BJ (cell line): Measurements from ENCODE around the gene LCE7A. TPM values are rescaled to one million over a fixed set of nuclear protein-coding genes. Genes with fewer than 3 reads are reported as not detected.

Experiments
- CTCF ChIA-PET: fragments of 350-600 bp; formaldehyde crosslinking; extraction: SDS; loops from one replicate; lab custom pipeline; 2021; ENCODE audit warnings: antibody characterized with exemption, inconsistent platforms; lab: Yijun Ruan, JAX
- POLR2A ChIA-PET: fragments of 300-600 bp; sonication (Branson Sonifier 250); formaldehyde crosslinking; extraction: SDS; loops from one replicate; lab custom pipeline; 2021; ENCODE audit warnings: antibody characterized with exemption; lab: Charles Lee
- DNase-seq: peaks from one replicate; pipeline ENCODE4 v3.0.0-alpha.2; 2011; ENCODE audit warnings: low read depth
- H3K27me3 ChIP-seq: 2 replicates; pipeline ENCODE4 v1.6.0; 2011; ENCODE audit warnings: low read length; ENCODE audit not compliant: control insufficient read depth, insufficient read depth
- H3K36me3 ChIP-seq: 2 replicates; pipeline ENCODE4 v1.5.1; 2011; ENCODE audit warnings: low read length; ENCODE audit not compliant: control insufficient read depth, insufficient read depth
- H3K4me3 ChIP-seq: 2 replicates; pipeline ENCODE4 v1.5.1; 2011; ENCODE audit warnings: low read depth, mild to moderate bottlenecking, control low read depth, low read length
- polyA plus RNA-seq: library from polyadenylated mRNA; depleted of rRNA; stranded (reverse); fragments of >200 nt; gene quantifications from 2 replicates; pipeline ENCODE4 v1.2.3, GENCODE V29; 2011; rRNA removed
- TF ChIP-seq, protein P1 (sequence below): IDR thresholded peaks from 2 replicates; pipeline ENCODE4 v1.5.1; 2011; ENCODE audit warnings: low read depth, mild to moderate bottlenecking, control low read depth, inconsistent platforms, low read length, moderate library complexity; ENCODE audit not compliant: insufficient read depth

The LCE7A gene
- polyA plus RNA-seq, 1 experiment: not detected

DNA sequence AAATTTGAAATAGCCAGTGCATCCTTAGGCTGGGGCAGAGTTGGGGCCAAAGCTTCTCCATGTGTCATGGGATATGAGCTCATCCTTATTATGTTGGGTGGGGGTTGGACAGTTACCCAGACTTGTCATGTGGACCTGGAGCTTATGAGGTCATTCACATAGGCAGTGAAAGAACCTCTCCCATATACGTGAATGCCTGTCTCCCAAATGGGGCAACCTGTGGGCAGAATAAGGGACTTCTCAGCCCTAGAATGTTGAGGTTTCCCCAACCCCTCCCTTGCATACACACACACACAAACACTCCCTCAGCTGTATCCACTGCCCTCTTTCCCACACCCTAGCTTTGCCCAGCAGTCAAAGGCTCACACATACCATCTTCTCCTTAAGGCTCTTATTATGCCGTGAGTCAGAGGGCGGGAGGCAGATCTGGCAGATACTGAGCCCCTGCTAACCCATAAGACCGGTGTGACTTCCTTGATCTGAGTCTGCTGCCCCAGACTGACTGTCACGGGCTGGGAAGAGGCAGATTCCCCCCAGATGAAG lies 46.3 kb downstream of the LCE7A start:
- Histone ChIP-seq H3K36me3 (no peaks in the 10 kb centered on the region), H3K4me3 (no peak overlapping the region), H3K27me3 (peaks cover 4% of the 10 kb centered on the region; the same call in 1 of the 2 replicates)
- ChIA-PET CTCF (interaction anchor here (0.7 kb wide), 1 partner anchor 17 kb away, joined by 3 read pairs; no protein-coding TSS in a partner anchor), POLR2A (no interaction called here)
- TF ChIP-seq, protein P1, sequence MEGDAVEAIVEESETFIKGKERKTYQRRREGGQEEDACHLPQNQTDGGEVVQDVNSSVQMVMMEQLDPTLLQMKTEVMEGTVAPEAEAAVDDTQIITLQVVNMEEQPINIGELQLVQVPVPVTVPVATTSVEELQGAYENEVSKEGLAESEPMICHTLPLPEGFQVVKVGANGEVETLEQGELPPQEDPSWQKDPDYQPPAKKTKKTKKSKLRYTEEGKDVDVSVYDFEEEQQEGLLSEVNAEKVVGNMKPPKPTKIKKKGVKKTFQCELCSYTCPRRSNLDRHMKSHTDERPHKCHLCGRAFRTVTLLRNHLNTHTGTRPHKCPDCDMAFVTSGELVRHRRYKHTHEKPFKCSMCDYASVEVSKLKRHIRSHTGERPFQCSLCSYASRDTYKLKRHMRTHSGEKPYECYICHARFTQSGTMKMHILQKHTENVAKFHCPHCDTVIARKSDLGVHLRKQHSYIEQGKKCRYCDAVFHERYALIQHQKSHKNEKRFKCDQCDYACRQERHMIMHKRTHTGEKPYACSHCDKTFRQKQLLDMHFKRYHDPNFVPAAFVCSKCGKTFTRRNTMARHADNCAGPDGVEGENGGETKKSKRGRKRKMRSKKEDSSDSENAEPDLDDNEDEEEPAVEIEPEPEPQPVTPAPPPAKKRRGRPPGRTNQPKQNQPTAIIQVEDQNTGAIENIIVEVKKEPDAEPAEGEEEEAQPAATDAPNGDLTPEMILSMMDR: no peak
- DNase-seq: peak; percentile 63

DNA sequence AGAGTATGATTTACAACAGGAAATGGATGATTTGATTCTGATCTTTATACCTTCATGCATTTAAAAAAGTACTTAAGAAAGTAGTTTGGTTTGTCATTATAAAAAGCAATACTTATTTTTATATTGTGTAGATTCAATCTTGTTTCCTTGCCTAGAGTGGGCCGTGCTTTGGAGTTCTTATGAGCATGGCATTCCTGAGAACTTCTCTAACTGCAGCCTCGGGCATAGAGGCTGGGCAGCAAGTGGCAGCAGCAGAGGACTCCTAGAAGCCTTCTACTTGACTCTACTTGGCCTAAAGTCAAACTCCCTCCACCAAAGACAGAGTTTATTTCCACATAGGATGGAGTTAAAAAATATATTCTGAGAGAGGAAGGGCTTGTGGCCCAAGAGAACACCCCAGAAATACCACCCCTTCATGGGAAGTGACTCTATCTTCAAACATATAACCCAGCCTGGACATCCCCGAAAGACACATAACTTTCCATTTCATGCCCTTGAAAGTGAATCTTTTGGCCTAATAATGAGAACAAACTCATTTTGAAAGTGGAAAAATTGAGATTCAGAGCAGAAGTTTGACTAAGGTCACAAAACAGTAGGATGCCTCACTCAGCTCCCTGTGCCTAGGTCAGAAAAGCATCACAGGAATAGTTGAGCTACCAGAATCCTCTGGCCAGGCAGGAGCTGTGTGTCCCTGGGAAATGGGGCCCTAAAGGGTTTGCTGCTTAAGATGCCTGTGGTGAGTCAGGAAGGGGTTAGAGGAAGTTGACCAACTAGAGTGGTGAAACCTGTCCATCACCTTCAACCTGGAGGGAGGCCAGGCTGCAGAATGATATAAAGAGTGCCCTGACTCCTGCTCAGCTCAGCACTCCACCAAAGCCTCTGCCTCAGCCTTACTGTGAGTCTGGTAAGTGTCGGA lies 48.1 kb downstream of the LCE7A start, which contains the start of gene IVL:
Gene IVL, plus strand, starts transcription at position 861 of the 916 bp plus-strand sequence. CDS start 1,252 bp downstream, outside the sequence.
- POLR2A ChIA-PET: no interaction called here
- Histone ChIP-seq H3K27me3 (peaks cover 6% of the 10 kb centered on the region; the same call in 1 of the 2 replicates), H3K4me3 (no peak within 1 kb of the TSS), H3K36me3 (no peaks in the 10 kb centered on the region)
- no peak for DNase-seq
- TF ChIP-seq, protein P1: no peak
- CTCF ChIA-PET: interaction anchor here (0.5 to 3.0 kb wide), 4 partner anchors 18 to 254 kb away, joined by 3 to 12 read pairs (median 8); no protein-coding TSS in a partner anchor

DNA sequence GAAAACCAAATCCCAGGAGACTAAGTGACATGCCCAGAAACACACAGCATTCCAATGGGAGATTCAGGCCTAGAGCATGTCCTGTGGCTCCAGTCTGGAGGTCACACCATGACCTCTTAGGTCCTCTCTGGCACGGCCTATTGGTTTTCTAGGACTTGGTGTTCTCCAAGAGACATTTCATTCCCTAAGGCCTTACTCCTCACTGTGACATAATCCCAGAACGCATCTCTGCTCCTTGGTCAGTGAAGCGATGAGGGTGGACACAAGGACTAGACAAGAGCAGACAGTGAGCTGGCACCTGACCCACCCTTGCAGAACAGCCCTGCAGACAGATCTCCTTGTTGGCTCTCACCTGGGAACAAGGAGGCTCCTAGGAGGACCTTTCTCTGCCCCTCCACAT lies 49.4 kb downstream of the LCE7A start:
- no peak for DNase-seq
- CTCF ChIA-PET: interaction anchor here (2.5 to 3.0 kb wide), 2 partner anchors 17 to 39 kb away, joined by 11 to 12 read pairs; no protein-coding TSS in a partner anchor
- POLR2A ChIA-PET: no interaction called here
- H3K27me3 ChIP-seq: peaks cover 6% of the 10 kb centered on the region; the same call in 1 of the 2 replicates
- H3K4me3 ChIP-seq: no peak overlapping the region
- TF ChIP-seq, protein P1: no peak
- no peaks in the 10 kb centered on the region for H3K36me3 ChIP-seq

Other genes starting within 250 kb of the LCE7A start
- gene LCE3B, start 246.2 kb upstream of the LCE7A start, polyA plus RNA-seq: not detected in 2 replicates
- not detected in 2 replicates for gene LCE3A, start 236.9 kb upstream of the LCE7A start, polyA plus RNA-seq
- gene LCE2D, start 196.6 kb upstream of the LCE7A start, polyA plus RNA-seq: not detected in 2 replicates
- gene LCE2C, start 184.7 kb upstream of the LCE7A start, polyA plus RNA-seq: not detected in 2 replicates
- not detected in 2 replicates for gene LCE2B, start 173.9 kb upstream of the LCE7A start, polyA plus RNA-seq
- gene LCE2A, start 161.7 kb upstream of the LCE7A start, polyA plus RNA-seq: not detected in 2 replicates
- gene LCE4A, start 151.8 kb upstream of the LCE7A start, polyA plus RNA-seq: not detected in 2 replicates
- not detected in 2 replicates for gene KPRP, start 102.0 kb upstream of the LCE7A start, polyA plus RNA-seq
- not detected in 2 replicates for gene LCE1F, start 84.9 kb upstream of the LCE7A start, polyA plus RNA-seq
- not detected in 2 replicates for gene LCE1E, start 73.7 kb upstream of the LCE7A start, polyA plus RNA-seq
- not detected in 2 replicates for gene LCE1D, start 63.3 kb upstream of the LCE7A start, polyA plus RNA-seq
- gene LCE1C, start 53.3 kb upstream of the LCE7A start, polyA plus RNA-seq: not detected in 2 replicates
- not detected in 2 replicates for gene LCE1B, start 48.0 kb upstream of the LCE7A start, polyA plus RNA-seq
- not detected in 2 replicates for gene LCE1A, start 32.5 kb upstream of the LCE7A start, polyA plus RNA-seq
- not detected in 2 replicates for gene LCE6A, start 17.1 kb upstream of the LCE7A start, polyA plus RNA-seq
- gene SMCP, start 18.3 kb downstream of the LCE7A start, polyA plus RNA-seq: not detected in 2 replicates
- gene IVL, start 48.5 kb downstream of the LCE7A start, polyA plus RNA-seq: 0.05 TPM in 1 of 2 replicates, not detected in the other
- not detected in 2 replicates for gene SPRR5, start 87.2 kb downstream of the LCE7A start, polyA plus RNA-seq
- gene SPRR4, start 110.7 kb downstream of the LCE7A start, polyA plus RNA-seq: not detected in 2 replicates
- not detected in 2 replicates for gene SPRR1A, start 124.1 kb downstream of the LCE7A start, polyA plus RNA-seq
- gene SPRR3, start 141.8 kb downstream of the LCE7A start, polyA plus RNA-seq: not detected in 2 replicates
- not detected in 2 replicates for gene SPRR1B, start 171.2 kb downstream of the LCE7A start, polyA plus RNA-seq
- not detected in 2 replicates for gene SPRR2D, start 181.1 kb downstream of the LCE7A start, polyA plus RNA-seq
- gene SPRR2A, start 197.5 kb downstream of the LCE7A start, polyA plus RNA-seq: not detected in 2 replicates
- gene SPRR2B, start 211.6 kb downstream of the LCE7A start, polyA plus RNA-seq: not detected in 2 replicates
- gene SPRR2E, start 234.5 kb downstream of the LCE7A start, polyA plus RNA-seq: not detected in 2 replicates